WTC11 (cell line): ENCODE measurements around the gene TMEM239.

Experiments used
- ATF3 ChIP-seq: sonication (generic); formaldehyde crosslinking; conservative IDR thresholded peaks from 2 replicates; pipeline ENCODE4 v1.8.1; 2022; ENCODE audit warnings: mild to moderate bottlenecking, missing genetic modification reagents
- CTCF ChIP-seq: fragments of 200-600 bp; IDR thresholded peaks from 2 replicates; pipeline ENCODE4 v1.8.0; 2022; ENCODE audit warnings: antibody characterized with exemption
- E2F5 ChIP-seq: sonication (generic); formaldehyde crosslinking; IDR thresholded peaks from 2 replicates; pipeline ENCODE4 v1.8.1; 2022; ENCODE audit warnings: mild to moderate bottlenecking, moderate library complexity, missing genetic modification reagents
- FOXP1 ChIP-seq: sonication (generic); formaldehyde crosslinking; IDR thresholded peaks from 2 replicates; pipeline ENCODE4 v1.8.0; 2022; ENCODE audit warnings: missing genetic modification reagents, mild to moderate bottlenecking, moderate library complexity, borderline replicate concordance
- IRF2 ChIP-seq: sonication (generic); formaldehyde crosslinking; IDR thresholded peaks from 2 replicates; pipeline ENCODE4 v1.8.0; 2022; ENCODE audit warnings: low read depth, missing genetic modification reagents, borderline replicate concordance
- JUN ChIP-seq: sonication (generic); formaldehyde crosslinking; IDR thresholded peaks from 2 replicates; pipeline ENCODE4 v1.8.0; 2023; ENCODE audit warnings: mild to moderate bottlenecking, missing genetic modification reagents
- KAT7 ChIP-seq: sonication (generic); formaldehyde crosslinking; IDR thresholded peaks from 2 replicates; pipeline ENCODE4 v1.8.1; 2023; ENCODE audit warnings: missing genetic modification reagents, mild to moderate bottlenecking, borderline replicate concordance
- NR2C2 ChIP-seq: sonication (generic); formaldehyde crosslinking; IDR thresholded peaks from 2 replicates; pipeline ENCODE4 v1.8.0; 2022; ENCODE audit warnings: mild to moderate bottlenecking, missing genetic modification reagents
- PREB ChIP-seq: sonication (generic); formaldehyde crosslinking; IDR thresholded peaks from 2 replicates; pipeline ENCODE4 v1.8.1; 2022; ENCODE audit warnings: mild to moderate bottlenecking, missing genetic modification reagents, moderate library complexity, borderline replicate concordance
- TEAD4 ChIP-seq: sonication (generic); formaldehyde crosslinking; IDR thresholded peaks from 2 replicates; pipeline ENCODE4 v1.8.0; 2022; ENCODE audit warnings: mild to moderate bottlenecking, missing genetic modification reagents
- ZBTB43 ChIP-seq: sonication (generic); formaldehyde crosslinking; IDR thresholded peaks from 2 replicates; pipeline ENCODE4 v1.8.1; 2023; ENCODE audit warnings: mild to moderate bottlenecking, missing genetic modification reagents
- ZNF416 ChIP-seq: fragments of 250-450 bp; sonication (Bioruptor Pico); IDR thresholded peaks from 2 replicates; pipeline ENCODE4 v1.9.0; 2021; ENCODE audit warnings: mild to moderate bottlenecking, inconsistent platforms
- ZNF423 ChIP-seq: fragments of 250-450 bp; sonication (Bioruptor Pico); IDR thresholded peaks from 2 replicates; pipeline ENCODE4 v2.1.2; 2022; ENCODE audit warnings: mild to moderate bottlenecking, moderate library complexity
- ZNF671 ChIP-seq: fragments of 250-450 bp; sonication (Bioruptor Pico); IDR thresholded peaks from 2 replicates; pipeline ENCODE4 v1.8.0; 2021; ENCODE audit warnings: mild to moderate bottlenecking

- TF ChIP-seq FOXP1 (CRISPR knock-in tag) (no peak), CTCF (no peak), NR2C2 (CRISPR knock-in tag) (no peak), IRF2 (CRISPR knock-in tag) (no peak), ATF3 (CRISPR knock-in tag) (no peak), TEAD4 (CRISPR knock-in tag) (no peak), KAT7 (CRISPR knock-in tag) (no peak), JUN (CRISPR knock-in tag) (no peak), ZNF423 (CRISPR knock-in tag) (no peak), E2F5 (CRISPR knock-in tag) (no peak), ZNF416 (CRISPR knock-in tag) (no peak), ZBTB43 (no peak), PREB (CRISPR knock-in tag) (no peak), ZNF671 (CRISPR knock-in tag) (no peak)
These were observed 42.4 kb upstream of the TMEM239 start for GRCh38 chr20:2773812-2774211.
